Lower leg skin (tissue), 4 donors: ENCODE data around the gene ISLR. TPM values are rescaled to one million over a fixed set of nuclear protein-coding genes. Genes with fewer than 3 reads are reported as not detected.

Source experiments
- DNase-seq, 2 donors: peaks; one replicate each; pipeline ENCODE4 v3.0.0-alpha.2; 2019; ENCODE audit warnings: low spot score in 2 of 2
- H3K4me3 ChIP-seq: fragments of 200-600 bp; sonication (generic); 2 replicates; pipeline ENCODE4 v1.5.1; 2017; ENCODE audit warnings: mild to moderate bottlenecking, low read depth; ENCODE audit not compliant: poor library complexity, severe bottlenecking
- CTCF ChIP-seq, 3 donors: fragments of 450-650 bp; IDR thresholded peaks; one replicate each; pipeline ENCODE4 v1.5.1; 2016; ENCODE audit warnings: antibody characterized with exemption in 3 of 3, mild to moderate bottlenecking in 3 of 3, moderate library complexity in 2 of 3
- POLR2A ChIP-seq, 2 donors: fragments of 450-650 bp; IDR thresholded peaks; one replicate each; pipeline ENCODE4 v1.6.1; 2016 to 2017; ENCODE audit warnings: antibody characterized with exemption in 2 of 2, mild to moderate bottlenecking in 1 of 2, moderate library complexity in 1 of 2
- WGBS, 2 donors: methylation state at CpG; one replicate each; pipeline ENCODE4 v1.1.5; 2018; 5-methylcytosine and 5-hydroxymethylcytosine counted together
- intact Hi-C: fragments of 100-400 bp; cut with DNase I; formaldehyde crosslinking; loops from one replicate; pipeline ENCODE4 v1.15.0; 2023; ENCODE audit warnings: low total_unique reads
- total RNA-seq, 4 donors: library from RNA; depleted of rRNA; stranded (reverse); fragments of >200 nt; gene quantifications; one replicate each; pipeline ENCODE4 v1.1.0, GENCODE V29; 2016

ISLR gene
- total RNA-seq, 4 donors from 2014 or later, result 23.4 to 41.3 (median 26.1) TPM

DNA sequence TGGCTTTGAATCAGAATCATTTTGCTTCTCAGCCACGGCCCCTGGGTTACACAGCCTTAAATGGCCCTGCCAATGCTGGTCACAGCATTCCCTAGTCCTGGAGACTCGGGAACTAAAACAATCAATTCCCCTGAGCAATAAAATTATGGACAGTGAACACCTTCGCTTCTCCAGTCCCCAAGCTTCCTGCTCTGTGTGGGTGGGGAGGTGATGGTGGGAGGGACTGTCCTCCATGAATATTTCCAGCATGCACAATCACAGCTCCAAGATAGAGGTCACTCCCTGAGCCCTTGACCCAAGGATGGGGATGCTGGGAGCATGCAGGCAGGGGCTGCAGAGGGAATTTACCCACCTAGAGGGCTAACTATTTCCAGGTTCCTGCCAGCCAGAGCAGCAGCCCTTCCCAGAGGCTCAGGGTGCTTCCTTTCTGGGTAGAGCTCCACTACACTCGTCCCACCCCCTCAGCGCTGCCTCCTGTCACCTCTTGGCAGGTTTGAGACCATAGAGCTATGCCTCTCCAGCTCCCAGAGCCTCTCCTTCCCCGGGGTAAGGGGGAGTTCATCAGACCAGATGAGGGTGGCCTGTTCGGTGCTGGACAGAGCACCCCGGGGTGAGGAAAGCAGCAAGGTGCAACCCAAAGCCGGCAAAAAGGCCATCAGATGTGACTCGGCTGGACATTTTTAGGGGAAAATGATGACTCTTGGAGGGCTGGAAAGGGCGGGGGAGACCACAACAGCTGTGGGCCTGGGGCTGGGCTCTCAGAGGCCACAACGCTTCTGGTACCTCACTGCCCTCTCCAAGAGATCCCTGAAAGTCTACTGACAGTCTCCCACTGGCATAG lies 48.1 kb downstream of the ISLR start:
- intact Hi-C loops, result no loop called here
- no peak for TF ChIP-seq POLR2A (IDR thresholded peaks at IDR 0.05)
- TF ChIP-seq CTCF (IDR thresholded peaks at IDR 0.05), result no peak
- H3K4me3 ChIP-seq, result no peak overlapping the region
- DNase-seq, result no peak
- 36% methylated on average over 12 of the region's 12 CpGs for WGBS, 2 donors

GRCh38 chr15:74222240-74223119 lies 49.0 kb downstream of the ISLR start:
- WGBS, 2 donors, result 21 to 30% methylated on average over 24 to 25 of the region's 25 CpGs
- intact Hi-C loops, result no loop called here
- no peak for DNase-seq
- no peak overlapping the region for H3K4me3 ChIP-seq
- TF ChIP-seq POLR2A (IDR thresholded peaks at IDR 0.05) (no peak), CTCF (IDR thresholded peaks at IDR 0.05) (no peak)

- 76 to 85% methylated on average over 5 of the region's 5 CpGs for WGBS, 2 donors
- H3K4me3 ChIP-seq, result no peak overlapping the region
- DNase-seq, result no peak
- TF ChIP-seq CTCF (IDR thresholded peaks at IDR 0.05) (no peak), POLR2A (IDR thresholded peaks at IDR 0.05) (no peak)
- intact Hi-C loops, result no loop called here
These were observed 52.4 kb downstream of the ISLR start for GRCh38 chr15:74225928-74226327.

Other genes with a start within 250 kb of the ISLR start
- 1 to 10 TPM; 4.6 to 8.2 (median 6.6) TPM for gene LOXL1, start 247.2 kb upstream of the ISLR start, total RNA-seq
- gene STOML1, start 181.4 kb upstream of the ISLR start, total RNA-seq, result 10 to 100 TPM; 14.4 to 24.6 (median 23.9) TPM
- 10 to 100 TPM; 48.5 to 73.7 (median 60.3) TPM for gene PML, start 179.0 kb upstream of the ISLR start, total RNA-seq
- gene GOLGA6A, start 91.2 kb upstream of the ISLR start, total RNA-seq, result 1 to 10 TPM in 1 of 4 donors, under 1 TPM in 1, not detected in 2; 0.23 to 2.2 TPM
- under 1 TPM in 3 of 4 donors, not detected in 1; 0.17 to 0.91 (median 0.39) TPM for gene ISLR2, start 43.1 kb upstream of the ISLR start, total RNA-seq
- gene STRA6, start 29.1 kb downstream of the ISLR start, total RNA-seq, result under 1 TPM in 1 of 4 donors, not detected in 3; 0.52 TPM
- gene CCDC33, start 62.6 kb downstream of the ISLR start, total RNA-seq, result not detected
- under 1 TPM in 3 of 4 donors, not detected in 1; 0.34 to 0.75 (median 0.49) TPM for gene CYP11A1, start 193.9 kb downstream of the ISLR start, total RNA-seq